HG03520 (cell line): Measurements from ENCODE around the gene PRELP.
"Not testable (repeated sequence)": the region's sequence is repeated elsewhere in the genome, so short reads cannot be mapped to it uniquely, and the experiment has no call there.

Source experiments
- ATAC-seq: cut with Tn5 transposase; IDR thresholded peaks from one replicate; pipeline ENCODE4 v1.9.1; 2021; ENCODE audit warnings: mild to moderate bottlenecking, moderate library complexity; ENCODE audit not compliant: unreplicated experiment

PRELP gene

GRCh38 chr1:203453616-203454015 lies 22.0 kb upstream of the PRELP start:
- no peak for ATAC-seq

GRCh38 chr1:203454986-203455471 lies 20.6 kb upstream of the PRELP start:
- ATAC-seq = no peak

- ATAC-seq = no peak
Observed at GRCh38 chr1:203455706-203456105, 19.9 kb upstream of the PRELP start.

- ATAC-seq = no peak
Observed at GRCh38 chr1:203456577-203456976, 19.0 kb upstream of the PRELP start.

- ATAC-seq = no peak
Observed at GRCh38 chr1:203458078-203458477, 17.5 kb upstream of the PRELP start.

GRCh38 chr1:203459671-203460201 lies 15.9 kb upstream of the PRELP start:
- no peak for ATAC-seq

- ATAC-seq = no peak
Observed at GRCh38 chr1:203461717-203462116, 13.9 kb upstream of the PRELP start.

GRCh38 chr1:203462143-203462542 lies 13.5 kb upstream of the PRELP start:
- no peak for ATAC-seq

- ATAC-seq = no peak
Observed at GRCh38 chr1:203462878-203463277, 12.7 kb upstream of the PRELP start.

- ATAC-seq = no peak
Observed at GRCh38 chr1:203463469-203464062, 12.0 kb upstream of the PRELP start.

- ATAC-seq = no peak
Observed at GRCh38 chr1:203464226-203464625, 11.4 kb upstream of the PRELP start.

GRCh38 chr1:203464743-203465142 lies 10.9 kb upstream of the PRELP start:
- no peak for ATAC-seq

GRCh38 chr1:203465146-203465798 lies 10.3 kb upstream of the PRELP start:
- ATAC-seq = no peak

- no peak for ATAC-seq
Observed at GRCh38 chr1:203465948-203466347, 9.7 kb upstream of the PRELP start.

- not testable (repeated sequence) for ATAC-seq
Observed at GRCh38 chr1:203466906-203467549, 8.6 kb upstream of the PRELP start.

- no peak for ATAC-seq
Observed at GRCh38 chr1:203467550-203467921, 8.1 kb upstream of the PRELP start.

- ATAC-seq = no peak
Observed at GRCh38 chr1:203468326-203468725, 7.3 kb upstream of the PRELP start.

- no peak for ATAC-seq
Observed at GRCh38 chr1:203470240-203470639, 5.4 kb upstream of the PRELP start.

- no peak for ATAC-seq
Observed at GRCh38 chr1:203471841-203472240, 3.8 kb upstream of the PRELP start.

GRCh38 chr1:203473281-203473680 lies 2.3 kb upstream of the PRELP start:
- ATAC-seq = no peak

GRCh38 chr1:203473781-203474305 lies 1.8 kb upstream of the PRELP start:
- ATAC-seq = no peak
